Activated T-cell treated with anti-CD3 and anti-CD28 coated beads, Interleukin-2, amount 50 U/mL, for 1 hour (primary cell): ENCODE measurements around the gene PSEN2.
"Not testable (repeated sequence)": the region's sequence is repeated elsewhere in the genome, so short reads cannot be mapped to it uniquely, and the experiment has no call there.

Experiments used
- DNase-seq: peaks from one replicate; pipeline ENCODE4 v3.0.0-alpha.2; 2020

Gene PSEN2

DNA sequence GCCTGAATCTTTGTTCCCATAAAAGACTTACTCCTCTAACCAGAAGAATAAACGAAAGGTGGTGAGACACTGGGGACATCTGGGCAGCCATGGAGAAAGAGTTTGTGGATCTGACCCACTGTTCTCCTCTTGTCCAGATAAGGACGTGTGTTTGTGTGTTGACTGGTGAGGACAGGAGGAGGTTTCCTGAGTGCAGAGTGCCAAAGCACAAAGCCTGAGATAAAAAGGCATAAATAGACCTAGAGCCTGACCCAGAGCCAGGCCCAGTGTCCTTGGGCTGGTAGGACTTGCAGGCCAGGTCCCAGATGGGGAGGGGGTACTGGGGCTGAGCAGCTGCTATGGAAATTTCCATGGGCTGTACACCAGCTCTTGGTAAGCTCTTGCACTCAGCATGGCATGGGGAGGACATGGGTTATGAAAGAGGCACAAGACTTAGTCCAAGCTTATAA, 50.1 kb downstream of the PSEN2 start:
- no peak for DNase-seq

DNA sequence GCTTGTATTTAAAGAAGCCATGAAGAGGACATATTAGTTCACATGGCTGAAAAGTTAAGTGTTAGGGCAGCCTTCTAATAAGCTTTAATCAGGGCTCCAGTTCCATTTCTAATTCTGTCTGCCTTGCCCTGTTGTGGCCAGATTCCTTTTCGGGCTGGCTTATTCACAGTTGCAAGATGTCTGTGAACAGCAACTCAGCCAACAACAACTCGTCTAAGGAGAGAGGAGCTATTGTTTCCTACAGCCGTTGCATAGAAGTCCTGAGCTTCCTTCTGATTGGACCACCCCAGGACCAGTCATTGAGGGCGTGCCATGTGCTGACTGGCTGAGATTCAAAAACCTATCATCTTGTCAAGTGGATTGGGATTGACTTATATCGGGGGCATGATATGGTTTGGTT, 51.1 kb downstream of the PSEN2 start:
- no peak for DNase-seq

- DNase-seq, result not testable (repeated sequence)
Observed at GRCh38 chr1:226929260-226930111, 59.1 kb downstream of the PSEN2 start.

- DNase-seq, result no peak
Observed at GRCh38 chr1:226934483-226935237, 64.2 kb downstream of the PSEN2 start.

- no peak for DNase-seq
Observed at GRCh38 chr1:226937940-226938725, 67.7 kb downstream of the PSEN2 start.

DNA sequence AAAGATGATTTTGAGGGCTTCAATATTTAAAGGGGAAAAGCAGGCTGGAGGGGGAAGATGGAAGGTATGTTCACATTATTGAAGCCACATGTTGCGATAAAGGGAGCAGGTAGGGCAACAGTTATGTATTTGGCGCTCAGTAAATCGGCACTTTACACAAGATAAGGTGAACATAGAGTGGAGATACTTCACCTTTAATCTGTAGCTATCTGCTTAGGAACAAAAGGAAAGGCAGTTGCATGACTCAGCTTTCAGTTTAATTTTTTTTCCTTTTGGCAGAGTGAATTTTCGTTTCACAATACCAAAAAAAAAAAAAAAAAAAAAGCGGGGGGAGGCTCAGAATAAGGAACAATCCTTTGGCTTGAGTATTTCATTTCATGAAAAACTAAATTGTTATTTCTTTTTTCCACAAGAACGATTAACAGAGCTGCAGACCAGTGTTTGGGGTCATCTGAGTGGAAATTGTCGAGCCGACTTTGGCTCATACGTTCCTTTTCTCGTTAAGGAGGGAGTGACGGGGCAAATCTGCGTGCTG, 68.6 kb downstream of the PSEN2 start:
- no peak for DNase-seq

GRCh38 chr1:226939438-226940028, 69.1 kb downstream of the PSEN2 start:
- no peak for DNase-seq

DNA sequence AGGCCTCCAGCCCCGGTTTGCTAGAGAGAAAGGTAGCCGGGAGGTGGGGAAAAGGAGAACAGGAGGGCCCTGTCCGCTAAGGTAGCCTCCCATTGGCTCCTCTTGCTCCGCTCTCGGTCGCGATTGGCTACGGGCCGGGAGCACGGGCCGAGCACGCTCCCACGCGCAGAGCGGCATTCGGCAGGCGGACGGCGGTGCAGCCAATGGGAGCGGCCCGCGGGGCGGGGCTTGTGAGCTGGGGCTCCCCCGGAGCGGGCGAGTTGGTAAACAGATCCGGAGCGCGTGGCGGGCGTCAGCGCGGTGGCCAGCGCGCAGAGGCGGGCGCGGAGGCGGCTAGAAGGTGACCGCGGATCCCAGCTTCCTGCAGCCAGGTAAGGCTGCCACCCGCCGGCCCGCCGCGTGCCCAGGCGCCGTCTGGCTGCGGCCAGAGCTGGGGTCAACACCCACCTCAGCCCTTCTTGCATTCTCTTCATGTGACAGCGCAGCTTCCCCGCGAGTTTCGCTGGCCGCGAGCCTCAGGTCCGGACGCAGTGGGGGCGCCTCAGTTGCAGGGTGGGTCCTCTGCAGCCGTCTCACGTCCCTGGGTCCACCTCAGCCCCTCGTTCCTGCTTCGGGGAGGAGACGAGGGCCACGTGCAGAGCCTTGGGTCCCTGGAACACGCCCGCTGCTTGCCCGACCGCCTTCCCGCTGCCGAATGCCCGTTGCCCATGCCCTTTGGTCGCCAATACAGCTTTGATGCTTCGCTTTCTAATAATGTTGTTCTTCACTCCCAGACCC, 69.8 kb downstream of the PSEN2 start, which contains the start of gene COQ8A:
COQ8A (plus strand) TSS at position 266 of the 777 bp plus-strand sequence. CDS start 21,092 bp downstream, outside the sequence.
- peak; percentile 98 for DNase-seq

DNA sequence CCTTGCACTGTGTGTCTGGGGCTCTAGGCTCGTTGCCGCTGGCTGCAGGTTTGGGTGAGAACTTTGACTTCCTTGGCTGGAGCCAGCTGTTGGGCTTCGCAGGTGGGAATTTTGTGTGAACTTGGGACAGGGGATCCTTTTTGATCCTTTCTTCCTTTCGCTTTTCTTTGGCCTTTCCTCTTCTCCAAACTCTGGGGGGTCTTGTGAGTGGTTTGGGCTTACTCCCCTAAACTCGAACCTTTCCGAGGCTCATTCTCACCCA, 70.3 kb downstream of the PSEN2 start:
- DNase-seq, result no peak

- DNase-seq, result no peak
Observed at GRCh38 chr1:226942392-226942791, 72.0 kb downstream of the PSEN2 start.

- no peak for DNase-seq
Observed at GRCh38 chr1:226943156-226943555, 72.7 kb downstream of the PSEN2 start.

DNA sequence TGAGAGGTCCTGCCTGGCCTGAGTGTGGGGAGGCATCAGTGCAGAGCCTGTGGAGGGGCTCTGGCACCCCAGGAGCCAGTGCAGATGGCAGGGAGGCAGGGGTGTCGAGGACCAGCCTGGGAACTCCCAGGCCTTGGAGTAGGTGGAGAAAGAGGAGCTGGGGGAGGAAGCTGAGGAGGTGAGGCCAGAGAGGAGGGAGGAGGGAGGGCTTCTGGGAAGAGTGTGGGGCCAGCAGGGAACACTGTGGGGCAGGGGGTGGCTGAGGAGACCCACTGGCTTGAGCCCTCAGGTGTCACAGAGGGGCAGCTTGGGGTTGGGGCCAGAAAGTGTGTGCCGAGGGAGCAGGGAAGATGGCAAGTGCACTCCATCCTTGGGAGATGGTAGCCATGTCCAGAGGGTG, 73.5 kb downstream of the PSEN2 start:
- DNase-seq, result no peak

DNA sequence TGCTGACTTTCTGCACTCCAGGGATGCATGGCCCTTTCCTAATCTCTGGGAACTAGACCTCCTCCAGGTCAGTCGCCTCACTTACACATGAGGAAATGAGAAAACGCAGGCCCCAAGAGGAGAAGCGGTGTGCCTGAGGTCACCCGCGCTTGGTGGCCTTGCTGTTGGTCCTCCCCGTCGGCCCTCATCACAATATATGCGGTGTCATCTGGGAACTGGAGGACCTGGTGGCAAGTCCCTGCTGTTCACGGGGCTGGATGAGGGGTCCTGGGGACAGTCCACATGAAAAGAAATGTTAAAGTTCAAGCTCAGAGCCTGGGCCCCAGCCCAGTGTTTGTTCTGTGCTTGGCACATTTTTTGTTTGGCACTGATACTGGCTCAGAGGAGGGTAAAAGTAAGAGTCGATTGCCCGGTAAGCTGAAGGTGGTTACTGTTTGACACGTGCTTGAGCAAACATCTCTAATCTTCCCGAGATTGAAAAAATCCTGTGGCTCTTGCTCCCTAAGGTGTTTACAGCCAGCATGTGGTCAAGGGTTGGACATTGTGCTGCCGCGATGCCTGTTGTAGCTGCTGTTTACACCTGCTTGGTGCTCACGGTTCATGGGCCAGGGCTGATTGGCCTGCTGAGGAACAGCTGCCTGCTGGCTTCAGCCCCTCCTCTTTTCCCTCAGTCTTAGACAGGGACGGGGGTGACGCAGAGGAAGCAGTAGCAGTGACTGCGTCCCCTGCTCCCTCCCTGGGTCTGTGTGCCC, 74.9 kb downstream of the PSEN2 start:
- DNase-seq, result no peak
